GM18505 (cell line): Measurements from ENCODE around the gene COQ4.

Experiments
- ATAC-seq: cut with Tn5 transposase; IDR thresholded peaks from one replicate; pipeline ENCODE4 v1.9.1; 2021; ENCODE audit not compliant: unreplicated experiment
- POLR2A ChIP-seq: IDR thresholded peaks from 4 replicates; pipeline ENCODE4 v1.6.1; 2011; ENCODE audit warnings: borderline replicate concordance; ENCODE audit not compliant: insufficient read depth, insufficient read length; ENCODE audit errors: extremely low read depth

COQ4 gene

DNA sequence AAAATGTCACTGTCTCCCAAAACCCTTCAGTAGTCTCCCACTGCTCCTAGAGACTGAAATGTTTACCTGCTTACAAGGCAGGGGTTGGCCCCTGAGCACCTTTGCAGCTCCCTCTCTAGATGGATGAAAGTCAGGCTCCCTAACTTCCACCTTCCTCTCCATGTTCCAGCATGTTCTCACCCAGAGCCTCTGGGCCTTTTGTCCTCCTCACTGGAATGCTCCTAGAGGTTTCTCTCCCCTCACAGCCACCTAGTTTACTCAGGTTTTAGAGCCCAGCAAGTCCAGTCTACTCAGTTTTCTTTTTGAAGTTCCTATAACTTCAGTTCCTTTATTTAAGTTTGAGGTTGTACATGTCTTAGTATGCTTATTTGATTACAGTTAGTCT, 47.7 kb downstream of the COQ4 start:
- TF ChIP-seq POLR2A = no peak
- ATAC-seq = no peak

DNA sequence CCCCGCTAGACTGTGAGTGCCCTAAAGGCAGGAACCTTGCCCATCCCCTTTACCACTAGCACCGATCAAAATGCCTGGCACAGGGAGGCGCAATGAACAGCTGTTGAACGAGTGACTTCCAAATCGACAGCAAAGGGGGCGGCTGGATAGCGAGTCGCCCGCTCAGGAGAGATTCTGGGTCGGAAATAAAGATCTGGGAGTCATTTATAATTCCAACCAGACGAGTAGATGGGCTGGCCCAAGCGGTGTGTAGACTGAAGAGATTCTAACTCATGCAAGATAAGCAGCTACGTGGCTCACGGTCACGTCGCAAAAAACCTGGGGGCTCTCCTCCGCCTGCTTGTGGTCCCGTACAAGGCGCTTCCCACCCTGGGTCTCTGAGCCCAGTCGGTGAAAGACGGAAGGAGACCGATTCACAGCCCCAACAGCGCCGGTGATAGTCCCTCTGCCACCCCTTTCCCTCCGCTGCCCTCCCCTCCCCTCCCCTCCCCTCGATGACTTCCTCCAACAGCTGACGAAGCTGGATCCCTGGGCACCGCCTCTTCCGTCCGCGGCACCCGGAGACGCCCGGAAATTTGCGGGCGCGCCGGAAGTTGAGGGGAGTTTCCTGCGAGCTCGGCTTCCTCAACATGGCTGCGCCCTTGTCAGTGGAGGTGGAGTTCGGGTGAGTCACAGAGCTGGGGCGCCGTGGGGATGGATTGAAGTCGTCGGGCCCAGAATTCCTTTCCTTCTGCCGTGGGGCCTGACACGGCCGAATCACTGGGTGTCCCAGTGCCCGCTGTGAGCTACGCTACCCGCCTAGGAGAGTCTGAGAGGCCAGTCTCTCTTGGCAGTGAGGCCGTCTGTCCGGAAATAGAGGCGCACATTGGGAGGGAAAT, 48.4 kb downstream of the COQ4 start, which contains the start of gene URM1:
TSS of gene URM1 (plus strand) at position 623 of the 878 bp plus-strand sequence. CDS start at position 630, 7 bp downstream.
- TF ChIP-seq POLR2A = peak; percentile 90
- ATAC-seq = peak; percentile 90

DNA sequence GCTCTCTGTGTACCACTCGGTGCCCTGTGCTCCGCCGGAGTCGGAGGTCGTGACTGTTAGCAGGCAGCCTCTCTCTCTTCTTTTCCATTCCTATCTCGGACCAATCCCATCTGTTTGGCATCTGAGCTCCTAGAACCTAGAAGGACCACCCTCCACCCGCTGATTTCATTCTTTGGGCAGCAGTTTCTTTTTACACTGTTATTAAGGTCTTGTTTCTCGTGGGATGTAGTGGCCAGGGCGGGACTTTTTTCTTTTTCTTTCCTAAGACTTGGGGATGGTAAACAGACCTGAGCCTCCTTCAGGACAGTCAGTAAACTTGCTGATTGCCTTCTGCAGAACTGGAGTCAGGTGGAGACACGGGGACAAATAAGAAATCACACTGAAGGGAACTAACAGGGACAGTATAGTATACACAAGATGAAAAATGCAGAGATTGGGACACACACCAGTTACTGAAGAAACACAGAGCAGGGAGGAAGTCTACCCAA, 49.0 kb downstream of the COQ4 start:
- ATAC-seq = no peak
- TF ChIP-seq POLR2A = no peak

DNA sequence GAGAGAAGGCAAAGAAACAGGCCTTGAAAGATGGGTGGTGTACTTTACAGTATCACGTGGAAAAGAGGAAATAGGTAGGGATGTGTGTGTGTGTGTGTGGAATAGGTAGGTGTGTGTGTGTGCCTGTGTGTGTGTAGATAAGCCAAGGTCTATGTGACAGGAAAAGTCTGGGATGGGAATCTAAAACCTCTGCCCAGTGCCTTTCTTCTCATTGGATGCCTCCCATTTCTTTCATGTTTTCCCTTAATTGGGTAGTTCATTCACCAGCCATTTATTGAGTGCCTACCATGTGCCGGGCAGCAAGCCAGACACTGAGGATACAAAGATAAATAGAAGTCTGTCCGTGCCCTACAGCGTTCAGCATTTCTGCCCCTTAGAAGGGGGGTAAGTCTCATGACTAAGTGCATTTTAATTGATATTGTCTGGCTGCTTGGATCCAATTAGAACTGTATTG, 49.6 kb downstream of the COQ4 start:
- no peak for ATAC-seq
- TF ChIP-seq POLR2A = no peak

DNA sequence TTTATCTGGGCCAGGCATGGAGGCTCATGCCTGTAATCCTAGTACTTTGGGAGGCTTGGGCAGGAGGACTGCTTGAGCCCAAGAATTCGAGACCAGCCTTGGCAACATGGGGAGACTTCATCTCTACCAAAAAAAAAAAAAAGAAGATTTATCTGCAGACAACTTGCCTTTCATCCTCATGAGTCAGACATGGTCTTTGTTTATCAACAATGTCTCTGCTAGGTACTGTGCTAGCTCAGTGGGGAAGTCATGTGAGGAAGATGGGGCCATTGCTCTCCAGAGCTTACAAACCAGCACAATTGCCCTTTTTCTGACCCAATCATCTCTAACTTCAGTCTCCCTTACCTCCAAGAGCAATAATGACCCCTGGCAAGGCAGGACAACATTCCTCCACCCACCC, 50.1 kb downstream of the COQ4 start:
- ATAC-seq = no peak
- no peak for TF ChIP-seq POLR2A

DNA sequence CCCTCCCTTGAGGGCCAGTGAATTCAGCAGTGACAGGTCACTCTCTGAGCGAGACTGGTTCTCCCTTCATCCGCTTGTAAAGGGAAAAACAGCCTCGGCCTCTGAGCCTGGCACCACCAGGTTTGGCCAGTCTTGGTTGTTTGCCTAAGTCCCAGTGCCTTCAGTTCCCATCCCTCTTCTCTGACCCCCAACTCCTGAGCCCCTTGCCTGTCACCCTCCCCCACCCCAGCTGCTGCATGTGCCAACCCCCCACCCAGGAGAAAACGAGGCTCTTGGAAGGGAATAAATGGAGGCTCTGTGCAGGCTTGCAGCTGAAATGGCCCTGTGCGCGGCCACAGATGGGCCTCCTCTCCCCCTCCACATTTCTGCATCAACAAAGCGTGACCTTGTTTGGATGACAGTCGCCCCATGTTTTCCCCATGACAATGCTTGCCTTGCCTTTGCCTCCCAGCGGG, 51.6 kb downstream of the COQ4 start:
- ATAC-seq = no peak
- no peak for TF ChIP-seq POLR2A

DNA sequence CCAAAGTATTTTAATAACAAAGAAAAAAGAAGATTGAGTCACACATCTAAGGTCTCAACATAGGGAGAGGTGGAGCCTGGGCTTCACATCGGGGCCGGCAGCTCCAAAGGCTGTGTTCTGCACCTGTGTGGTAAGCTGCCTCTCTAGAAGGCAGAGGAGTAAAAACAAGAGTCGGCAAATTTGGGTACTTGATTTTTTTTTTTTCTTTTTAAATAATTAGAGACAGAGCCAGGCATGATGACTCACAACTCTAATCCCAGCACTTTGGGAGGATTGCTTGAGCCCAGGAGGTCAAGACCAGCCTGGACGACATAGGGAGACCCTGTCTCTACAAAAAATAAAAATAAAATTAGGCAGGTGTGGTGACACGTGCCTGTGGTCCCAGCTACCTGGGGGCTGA, 53.2 kb downstream of the COQ4 start:
- no peak for ATAC-seq
- TF ChIP-seq POLR2A = no peak

DNA sequence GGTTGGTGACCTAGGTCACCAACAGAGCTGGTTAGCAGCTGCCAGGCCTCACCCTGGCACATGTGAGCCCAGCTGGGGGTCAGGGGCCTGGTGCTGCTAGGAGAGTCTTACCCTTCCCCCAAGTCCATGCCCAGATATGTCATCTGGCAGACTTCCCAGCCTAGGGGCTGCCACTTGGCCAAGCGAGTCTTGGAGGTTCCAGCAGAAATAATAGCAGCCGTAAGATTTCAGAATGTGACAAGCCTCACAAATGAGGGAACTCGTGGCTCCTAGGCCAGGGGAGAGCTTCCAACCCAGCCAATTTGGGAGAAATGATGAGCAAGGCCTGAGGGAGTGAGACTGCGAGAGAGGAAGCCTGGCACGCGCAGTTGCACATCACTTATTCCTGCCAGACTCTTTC, 59.6 kb downstream of the COQ4 start:
- ATAC-seq = no peak
- TF ChIP-seq POLR2A = no peak

DNA sequence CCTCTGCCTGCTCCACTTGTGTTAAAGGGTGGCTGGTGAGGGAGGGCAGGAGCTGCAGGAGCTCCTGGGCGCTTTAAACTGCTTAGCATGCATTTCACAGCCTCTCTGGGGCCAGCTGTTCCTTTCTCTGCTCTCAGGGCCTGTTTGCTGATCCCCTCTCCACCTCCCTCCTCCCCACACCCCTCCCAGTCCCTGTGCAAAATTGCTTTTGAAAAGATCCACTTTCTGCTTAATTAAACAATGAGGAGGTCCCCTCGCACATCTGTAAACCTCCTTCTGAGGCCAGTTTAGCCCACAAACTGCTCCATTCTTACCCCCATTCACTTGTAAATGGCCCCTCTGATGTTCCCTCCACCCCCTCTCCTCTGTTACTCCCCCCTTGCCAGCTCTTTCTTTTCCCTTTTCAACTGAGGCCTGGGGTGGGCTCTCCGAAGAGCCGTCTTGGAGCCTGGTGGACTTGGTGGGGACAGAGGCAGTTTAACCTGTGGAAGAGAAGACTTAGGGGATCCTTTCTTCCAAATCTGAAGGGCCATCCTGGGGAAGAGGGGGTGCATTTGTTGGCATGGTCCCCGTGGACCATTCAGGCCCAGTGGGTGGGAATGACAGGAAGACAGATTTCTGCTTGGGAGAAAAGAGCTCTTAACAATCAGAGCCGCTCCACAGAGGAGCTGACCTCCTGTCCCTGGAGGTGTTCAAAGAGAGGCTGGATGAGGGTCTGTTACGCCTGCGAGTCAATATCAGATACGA, 60.5 kb downstream of the COQ4 start:
- ATAC-seq = no peak
- no peak for TF ChIP-seq POLR2A
